Mucosa of rectum (tissue), 2 donors: Measurements from ENCODE around the gene PAX3.

Source experiments
- H3K27ac ChIP-seq, 2 donors: one replicate each; pipeline ENCODE4 v1.7.0; 2013; ENCODE audit warnings: inconsistent platforms in 2 of 2, low read depth in 2 of 2, low read length in 2 of 2
- H3K27me3 ChIP-seq, 2 donors: one replicate each; pipeline ENCODE4 v1.7.0; 2013; ENCODE audit warnings: low read length in 2 of 2; ENCODE audit not compliant: control insufficient read depth in 2 of 2, insufficient read depth in 2 of 2
- H3K36me3 ChIP-seq, 2 donors: one replicate each; pipeline ENCODE4 v1.7.0; 2013; ENCODE audit warnings: low read length in 2 of 2; ENCODE audit not compliant: control insufficient read depth in 2 of 2, insufficient read depth in 2 of 2
- H3K4me1 ChIP-seq, 2 donors: one replicate each; pipeline ENCODE4 v1.7.0; 2013; ENCODE audit warnings: low read length in 2 of 2, mild to moderate bottlenecking in 1 of 2; ENCODE audit not compliant: control insufficient read depth in 2 of 2, insufficient read depth in 2 of 2
- H3K4me3 ChIP-seq, 2 donors: one replicate each; pipeline ENCODE4 v1.7.0; 2013; ENCODE audit warnings: low read length in 2 of 2
- H3K9ac ChIP-seq, 2 donors: one replicate each; pipeline ENCODE4 v1.7.0; 2013; ENCODE audit warnings: low read length in 2 of 2, low read depth in 1 of 2, mild to moderate bottlenecking in 1 of 2
- H3K9me3 ChIP-seq, 2 donors: one replicate each; pipeline ENCODE4 v1.7.0; 2013; ENCODE audit warnings: low read length in 2 of 2; ENCODE audit not compliant: control insufficient read depth in 2 of 2
- donor health status: healthy.
- donor health status: Normal muscosa, but diverticular disease.

PAX3 gene

GRCh38 chr2:222269132-222269531 is 29.7 kb downstream of the PAX3 start:
- Histone ChIP-seq H3K36me3 (no peaks in the 10 kb centered on the region), H3K27me3 (peaks cover 4 to 5% of the 10 kb centered on the region in 2 donors)

GRCh38 chr2:222268311-222268990 is 30.3 kb downstream of the PAX3 start:
- no peak overlapping the region for H3K9ac ChIP-seq
- no peaks in the 10 kb centered on the region for H3K4me1 ChIP-seq
- no peaks in the 10 kb centered on the region for H3K9me3 ChIP-seq
- peaks cover 5 to 6% of the 10 kb centered on the region in 2 donors for H3K27me3 ChIP-seq
- no peak overlapping the region for H3K4me3 ChIP-seq
- no peaks in the 10 kb centered on the region for H3K36me3 ChIP-seq
- no peak overlapping the region for H3K27ac ChIP-seq

More at GRCh38 chr2:222269132-222269531, 29.7 kb downstream of the PAX3 start:
- Histone ChIP-seq H3K4me3 (no peak overlapping the region), H3K4me1 (no peaks in the 10 kb centered on the region), H3K9me3 (no peaks in the 10 kb centered on the region), H3K9ac (no peak overlapping the region), H3K27ac (no peak overlapping the region)

GRCh38 chr2:222264791-222265320 is 33.9 kb downstream of the PAX3 start:
- H3K27ac ChIP-seq: no peak overlapping the region
- H3K27me3 ChIP-seq: peaks cover 0 to 4% of the 10 kb centered on the region in 2 donors
- no peaks in the 10 kb centered on the region for H3K9me3 ChIP-seq
- no peak overlapping the region for H3K9ac ChIP-seq
- no peaks in the 10 kb centered on the region for H3K36me3 ChIP-seq
- no peaks in the 10 kb centered on the region for H3K4me1 ChIP-seq
- H3K4me3 ChIP-seq: no peak overlapping the region

DNA sequence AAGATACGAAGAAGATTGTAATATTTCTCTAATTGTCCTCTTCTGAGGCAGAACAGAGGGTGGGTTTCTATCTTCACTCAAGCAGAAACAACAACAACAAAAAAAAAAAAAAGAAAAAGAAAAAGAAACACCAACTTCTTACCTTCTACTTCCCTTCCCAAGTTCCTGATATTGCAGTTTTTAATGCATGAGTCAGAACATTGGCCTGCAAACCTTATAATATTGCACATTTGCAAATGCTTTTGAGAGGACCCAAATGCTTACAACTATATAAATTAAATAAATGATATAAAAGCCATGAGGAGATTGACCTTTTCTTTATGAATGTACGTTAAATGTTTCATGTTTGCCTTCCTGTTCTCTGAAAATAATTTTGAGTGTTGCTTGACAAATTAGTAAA is 37.3 kb downstream of the PAX3 start:
- Histone ChIP-seq H3K27me3 (peaks cover 0 to 4% of the 10 kb centered on the region in 2 donors), H3K4me3 (no peak overlapping the region), H3K9ac (no peak overlapping the region), H3K36me3 (no peaks in the 10 kb centered on the region), H3K9me3 (no peaks in the 10 kb centered on the region), H3K4me1 (no peaks in the 10 kb centered on the region), H3K27ac (no peak overlapping the region)

- no peak overlapping the region for H3K9ac ChIP-seq
- H3K4me3 ChIP-seq: no peak overlapping the region
- no peak overlapping the region for H3K27ac ChIP-seq
- no peaks in the 10 kb centered on the region for H3K4me1 ChIP-seq
- H3K9me3 ChIP-seq: no peaks in the 10 kb centered on the region
- H3K27me3 ChIP-seq: no peaks in the 10 kb centered on the region
- H3K36me3 ChIP-seq: no peaks in the 10 kb centered on the region
These were observed 41.2 kb downstream of the PAX3 start for GRCh38 chr2:222257645-222258044.

GRCh38 chr2:222256250-222256649 is 42.5 kb downstream of the PAX3 start:
- H3K4me1 ChIP-seq: no peaks in the 10 kb centered on the region
- H3K27me3 ChIP-seq: no peaks in the 10 kb centered on the region
- no peak overlapping the region for H3K4me3 ChIP-seq
- no peak overlapping the region for H3K27ac ChIP-seq
- H3K36me3 ChIP-seq: no peaks in the 10 kb centered on the region
- H3K9ac ChIP-seq: no peak overlapping the region
- no peaks in the 10 kb centered on the region for H3K9me3 ChIP-seq

DNA sequence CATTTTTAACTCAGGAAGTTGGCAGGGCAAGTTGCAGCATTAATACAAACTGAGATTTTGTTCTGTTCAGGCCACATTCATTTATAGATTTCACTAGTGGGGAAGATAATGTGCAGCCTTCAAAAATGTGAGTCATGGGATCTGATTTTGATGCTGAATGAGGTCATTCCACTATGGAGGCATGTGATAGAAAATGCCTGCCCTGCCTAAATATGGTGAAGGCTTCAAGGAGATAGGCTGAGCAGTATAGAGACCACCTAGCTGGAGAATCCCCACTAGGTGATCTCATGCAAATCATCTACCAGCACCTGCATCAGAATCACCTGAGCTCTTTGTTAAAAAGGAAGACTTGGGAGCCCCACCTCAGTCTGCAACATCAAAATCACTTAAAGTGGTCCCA is 43.7 kb downstream of the PAX3 start:
- H3K27me3 ChIP-seq: no peaks in the 10 kb centered on the region
- no peaks in the 10 kb centered on the region for H3K36me3 ChIP-seq
- H3K4me3 ChIP-seq: no peak overlapping the region
- H3K9me3 ChIP-seq: no peaks in the 10 kb centered on the region
- no peaks in the 10 kb centered on the region for H3K4me1 ChIP-seq
- no peak overlapping the region for H3K27ac ChIP-seq
- H3K9ac ChIP-seq: no peak overlapping the region

GRCh38 chr2:222250313-222250712 is 48.5 kb downstream of the PAX3 start:
- H3K4me3 ChIP-seq: no peak overlapping the region
- H3K27ac ChIP-seq: no peak overlapping the region
- H3K36me3 ChIP-seq: no peaks in the 10 kb centered on the region
- H3K27me3 ChIP-seq: no peaks in the 10 kb centered on the region
- no peak overlapping the region for H3K9ac ChIP-seq
- no peaks in the 10 kb centered on the region for H3K9me3 ChIP-seq
- no peaks in the 10 kb centered on the region for H3K4me1 ChIP-seq

DNA sequence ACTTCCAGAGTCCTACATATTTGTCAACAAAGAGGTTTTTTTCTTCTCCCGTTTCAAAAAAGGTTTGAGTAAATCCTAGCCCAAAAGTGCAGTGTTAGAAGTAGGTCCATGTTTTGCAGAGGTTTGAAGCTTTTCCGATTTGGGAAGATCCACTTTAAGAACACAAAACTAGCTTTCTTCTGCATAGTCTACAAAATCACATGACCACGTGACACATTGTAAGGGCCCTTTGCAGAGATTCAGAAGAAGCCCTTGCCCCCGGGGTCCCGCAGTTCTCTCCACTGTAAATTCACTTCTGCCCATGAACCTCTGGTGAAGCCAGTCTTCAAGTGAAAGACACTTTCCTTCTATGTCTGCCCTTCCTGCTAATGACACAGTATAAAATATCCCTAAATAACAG is 49.4 kb downstream of the PAX3 start:
- H3K9me3 ChIP-seq: no peaks in the 10 kb centered on the region
- H3K27me3 ChIP-seq: no peaks in the 10 kb centered on the region
- H3K9ac ChIP-seq: no peak overlapping the region
- no peaks in the 10 kb centered on the region for H3K36me3 ChIP-seq
- H3K4me3 ChIP-seq: no peak overlapping the region
- H3K4me1 ChIP-seq: no peaks in the 10 kb centered on the region
- no peak overlapping the region for H3K27ac ChIP-seq

GRCh38 chr2:222248818-222249217 is 50.0 kb downstream of the PAX3 start:
- H3K27me3 ChIP-seq: no peaks in the 10 kb centered on the region
- no peak overlapping the region for H3K27ac ChIP-seq
- H3K9me3 ChIP-seq: no peaks in the 10 kb centered on the region
- H3K36me3 ChIP-seq: no peaks in the 10 kb centered on the region
- no peaks in the 10 kb centered on the region for H3K4me1 ChIP-seq
- H3K4me3 ChIP-seq: no peak overlapping the region
- no peak overlapping the region for H3K9ac ChIP-seq
